ENCODE results near the gene WBP2.

The WBP2 gene

GRCh38 chr17:75885431-75885830, 30.3 kb upstream of the WBP2 start:
- no peak for TF ChIP-seq CTCF (IDR thresholded peaks at IDR 0.05; ENCODE audit: low read depth, low read length)
- no peak for DNase-seq (ENCODE audit: extremely low read depth, low read depth)

GRCh38 chr17:75881678-75882454, 26.7 kb upstream of the WBP2 start:
- no peak for TF ChIP-seq CTCF (IDR thresholded peaks at IDR 0.05; ENCODE audit: low read depth, low read length)
- no peak for DNase-seq (ENCODE audit: extremely low read depth, low read depth)

- no peak for DNase-seq (ENCODE audit: extremely low read depth, low read depth)
- no peak for TF ChIP-seq CTCF (IDR thresholded peaks at IDR 0.05; ENCODE audit: low read depth, low read length)
These were observed 25.1 kb upstream of the WBP2 start for GRCh38 chr17:75880266-75880665.

- DNase-seq (ENCODE audit: extremely low read depth, low read depth) = no peak
- no peak; the same call in none of the 2 replicates for TF ChIP-seq CTCF (IDR thresholded peaks at IDR 0.05; ENCODE audit: low read depth, low read length)
These were observed 23.3 kb upstream of the WBP2 start, which contains the start of gene TRIM47 for GRCh38 chr17:75878174-75878998. Gene TRIM47 (minus strand): TSS chr17:75878581. CDS start chr17:75878548, 33 bp downstream.

DNA sequence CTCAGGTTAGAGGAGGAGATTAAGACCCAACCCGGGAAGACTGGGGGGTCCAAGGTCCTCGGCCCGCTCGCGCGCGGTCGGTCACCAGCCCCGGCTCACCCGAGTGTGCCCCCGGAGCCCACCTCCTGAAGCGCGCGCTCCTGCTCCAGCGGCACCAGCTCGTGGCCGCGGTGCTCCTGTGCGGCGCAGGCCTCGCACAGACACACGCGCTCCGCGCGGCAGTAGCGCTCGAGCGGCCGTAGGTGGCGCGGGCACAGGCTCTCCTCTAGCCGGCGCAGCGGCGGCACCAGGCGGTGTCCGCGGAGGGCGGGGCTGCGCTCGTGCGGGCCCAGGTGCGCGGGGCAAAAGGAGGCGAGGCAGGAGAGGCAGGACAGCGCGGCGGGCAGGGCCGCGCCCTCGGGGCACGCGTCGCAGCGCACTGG, 22.6 kb upstream of the WBP2 start:
- no peak for DNase-seq (ENCODE audit: extremely low read depth, low read depth)
- peak; percentile 17 for TF ChIP-seq CTCF (IDR thresholded peaks at IDR 0.05; ENCODE audit: low read depth, low read length)

GRCh38 chr17:75876938-75877751, 22.0 kb upstream of the WBP2 start:
- DNase-seq (ENCODE audit: extremely low read depth, low read depth) = peak; percentile 90
- peak; percentile 39 for TF ChIP-seq CTCF (IDR thresholded peaks at IDR 0.05; ENCODE audit: low read depth, low read length)

Measured in AG09319 (cell line).